ENCODE measurements around the gene ADAMTS18. TPM values are rescaled to one million over a fixed set of nuclear protein-coding genes. Genes with fewer than 3 reads are reported as not detected.

Gene ADAMTS18
- total RNA-seq, 2 experiments from 2014 or later: not detected

- Mint-ChIP-seq H3K27ac (no peak overlapping the region), H3K4me3 (no peak overlapping the region), H3K4me1 (ENCODE audit: low read depth) (peaks cover 15% of the 10 kb centered on the region), H3K27me3 (peaks cover 3% of the 10 kb centered on the region), H3K9me3 (no peaks in the 10 kb centered on the region), H3K36me3 (ENCODE audit: low read depth) (no peaks in the 10 kb centered on the region)
- no peak for TF ChIP-seq CTCF (IDR thresholded peaks at IDR 0.05)
- ATAC-seq (no peak), DNase-seq (no peak)
- intact Hi-C loops (cut with micrococcal nuclease): no loop called here
- CTCF ChIA-PET: no interaction called here
- POLR2A ChIA-PET: no interaction called here
Observed at GRCh38 chr16:77310877-77311276, 124.0 kb downstream of the ADAMTS18 start.

- intact Hi-C loops (cut with micrococcal nuclease): no loop called here
- peak; percentile 96 for ATAC-seq
- CTCF ChIA-PET: interaction anchor here (1.2 kb wide), 1 partner anchor 85 kb away, joined by 3 read pairs; no protein-coding TSS in a partner anchor
- Mint-ChIP-seq H3K4me1 (ENCODE audit: low read depth) (peaks cover 15% of the 10 kb centered on the region), H3K27ac (peak overlapping the region; percentile 71), H3K9me3 (no peaks in the 10 kb centered on the region), H3K4me3 (no peak overlapping the region), H3K27me3 (peaks cover 3% of the 10 kb centered on the region), H3K36me3 (ENCODE audit: low read depth) (no peaks in the 10 kb centered on the region)
- no peak for TF ChIP-seq CTCF (IDR thresholded peaks at IDR 0.05)
- POLR2A ChIA-PET: no interaction called here
- DNase-seq: peak; percentile 4
Observed at GRCh38 chr16:77308163-77308561, 126.7 kb downstream of the ADAMTS18 start.

- Mint-ChIP-seq H3K36me3 (ENCODE audit: low read depth) (no peaks in the 10 kb centered on the region), H3K4me3 (no peak overlapping the region), H3K27me3 (peaks cover 1% of the 10 kb centered on the region), H3K27ac (peak overlapping the region; percentile 50), H3K9me3 (no peaks in the 10 kb centered on the region), H3K4me1 (ENCODE audit: low read depth) (peaks cover 15% of the 10 kb centered on the region)
- ATAC-seq (peak; percentile 50), DNase-seq (peak; percentile 20)
- CTCF ChIA-PET: no interaction called here
- intact Hi-C loops (cut with micrococcal nuclease): no loop called here
- TF ChIP-seq CTCF (IDR thresholded peaks at IDR 0.05): no peak
- POLR2A ChIA-PET: no interaction called here
Observed at GRCh38 chr16:77307426-77308162, 127.2 kb downstream of the ADAMTS18 start.

GRCh38 chr16:77306075-77306474 is 128.8 kb downstream of the ADAMTS18 start:
- ChIA-PET CTCF (no interaction called here), POLR2A (no interaction called here)
- Mint-ChIP-seq H3K4me3 (no peak overlapping the region), H3K36me3 (ENCODE audit: low read depth) (no peaks in the 10 kb centered on the region), H3K27me3 (peaks cover 5% of the 10 kb centered on the region), H3K27ac (no peak overlapping the region), H3K4me1 (ENCODE audit: low read depth) (peaks cover 15% of the 10 kb centered on the region), H3K9me3 (no peaks in the 10 kb centered on the region)
- intact Hi-C loops (cut with micrococcal nuclease): no loop called here
- ATAC-seq: no peak
- DNase-seq: peak; percentile 1
- no peak for TF ChIP-seq CTCF (IDR thresholded peaks at IDR 0.05)

- no peaks in the 10 kb centered on the region for H3K9me3 Mint-ChIP-seq
- peaks cover 15% of the 10 kb centered on the region for H3K4me1 Mint-ChIP-seq (ENCODE audit: low read depth)
- no peak overlapping the region for H3K27ac Mint-ChIP-seq
- ChIA-PET POLR2A (no interaction called here), CTCF (no interaction called here)
- ATAC-seq (no peak), DNase-seq (no peak)
- no peak for TF ChIP-seq CTCF (IDR thresholded peaks at IDR 0.05)
- H3K4me3 Mint-ChIP-seq: no peak overlapping the region
- no peaks in the 10 kb centered on the region for H3K36me3 Mint-ChIP-seq (ENCODE audit: low read depth)
- intact Hi-C loops (cut with micrococcal nuclease): no loop called here
- peaks cover 5% of the 10 kb centered on the region for H3K27me3 Mint-ChIP-seq
Observed at GRCh38 chr16:77304877-77305276, 130.0 kb downstream of the ADAMTS18 start.

Measured in activated CD8-positive, alpha-beta T cell treated with anti-CD3 and anti-CD28 coated beads for 36 hours (primary cell).